ENCODE results near the gene HNRNPL. TPM values are rescaled to one million over a fixed set of nuclear protein-coding genes. Genes with fewer than 3 reads are reported as not detected.

The HNRNPL gene
- total and polyA plus RNA-seq, 10 of the 15 experiments (the other 5 are each of a cell fraction or from before 2014, with no cell fraction given): 32.5 to 512 (median 306) TPM

GRCh38 chr19:38805180-38805579, 44.6 kb downstream of the HNRNPL start:
- CTCF ChIA-PET: no interaction called here
- no peak overlapping the region for H3K4me2 ChIP-seq (ENCODE audit: control insufficient read depth, insufficient read depth)
- FAIRE-seq: no peak

More at GRCh38 chr19:38805180-38805579, 44.6 kb downstream of the HNRNPL start:
- ATAC-seq (no peak), DNase-seq (ENCODE audit: low read depth, low spot score) (no peak)
- TF ChIP-seq NFIC (IDR thresholded peaks at IDR 0.05; ENCODE audit: low read depth, low read length) (no peak), ZBTB4 (CRISPR knock-in tag; IDR thresholded peaks at IDR 0.05) (no peak), CREB1 (IDR thresholded peaks at IDR 0.05; ENCODE audit: low read depth) (no peak), MLLT1 (IDR thresholded peaks at IDR 0.05) (no peak), IKZF2 (IDR thresholded peaks at IDR 0.05) (no peak), RCOR1 (conservative IDR thresholded peaks at IDR 0.05; ENCODE audit: low read depth, low read length) (no peak), NBN (IDR thresholded peaks at IDR 0.05) (no peak), SRF (IDR thresholded peaks at IDR 0.05; ENCODE audit: low read depth in 2 of 2, low read length in 2 of 2) (no peak), MYC (IDR thresholded peaks at IDR 0.05; ENCODE audit: insufficient read depth, insufficient read length, insufficient replicate concordance, low read length, severe bottlenecking) (no peak), ASH2L (IDR thresholded peaks at IDR 0.05; ENCODE audit: borderline replicate concordance, low read depth) (no peak), JUND (IDR thresholded peaks at IDR 0.05; ENCODE audit: low read depth, low read length) (no peak), NR2C1 (IDR thresholded peaks at IDR 0.05) (no peak), EGR1 (IDR thresholded peaks at IDR 0.05; ENCODE audit: borderline replicate concordance in 1 of 2, low read depth in 2 of 2, low read length in 2 of 2) (no peak), ELK1 (IDR thresholded peaks at IDR 0.05; ENCODE audit: low read depth, low read length) (no peak)
- no peak overlapping the region for H2AFZ ChIP-seq (ENCODE audit: control insufficient read depth, low read depth, low read length)
- BruUV-seq (replicated peaks): no TSS peak
- no peaks in the 10 kb centered on the region for H3K79me2 ChIP-seq (ENCODE audit: control insufficient read depth, insufficient read depth, low read length)
- H3K4me1 ChIP-seq (ENCODE audit: control insufficient read depth, insufficient read depth, low read length): no peaks in the 10 kb centered on the region
- in situ Hi-C loops (cut with MboI): no loop called here
- H3K27me3 ChIP-seq (replicated peaks in 1 of 2; ENCODE audit: control insufficient read depth in 2 of 2, insufficient read depth in 2 of 2, low read length in 1 of 2): no peaks in the 10 kb centered on the region
- H3K4me3 ChIP-seq: no peak overlapping the region
- no peak overlapping the region for H3K27ac ChIP-seq (ENCODE audit: control insufficient read depth, insufficient read depth)
- ChIA-PET POLR2A (no interaction called here), RAD21 (ENCODE audit: unreplicated experiment) (no interaction called here), SMC1A (ENCODE audit: uncharacterized antibody, unreplicated experiment) (interaction anchor here (0.6 kb wide), 1 partner anchor 9 kb away, joined by 3 read pairs; no protein-coding TSS in a partner anchor)
- WGBS (ENCODE audit: insufficient coverage, insufficient replicate concordance, low lambda C conversion rate, missing lambda C conversion rate): 5% methylated on average over 1 of the region's 1 CpG
- H4K20me1 ChIP-seq (ENCODE audit: control insufficient read depth, insufficient read depth): no peaks in the 10 kb centered on the region
- intact Hi-C loops (cut with micrococcal nuclease; ENCODE audit: unreplicated experiment): no loop called here
- H3K9ac ChIP-seq (ENCODE audit: control insufficient read depth, insufficient read depth, low read length): no peak overlapping the region
- no peaks in the 10 kb centered on the region for H3K36me3 ChIP-seq (ENCODE audit: control insufficient read depth in 2 of 2, insufficient read depth in 2 of 2, low read length in 1 of 2)
- no peaks in the 10 kb centered on the region for H3K9me3 ChIP-seq (replicated peaks; ENCODE audit: control insufficient read depth, insufficient read depth, low read length)
